ENCODE results near the gene FKTN. TPM values are rescaled to one million over a fixed set of nuclear protein-coding genes. Genes with fewer than 3 reads are reported as not detected.

The FKTN gene
- total and polyA plus RNA-seq, 9 of the 15 experiments (the other 6 are each of a cell fraction or from before 2014, with no cell fraction given) = 5.4 to 16.3 (median 10.4) TPM

DNA sequence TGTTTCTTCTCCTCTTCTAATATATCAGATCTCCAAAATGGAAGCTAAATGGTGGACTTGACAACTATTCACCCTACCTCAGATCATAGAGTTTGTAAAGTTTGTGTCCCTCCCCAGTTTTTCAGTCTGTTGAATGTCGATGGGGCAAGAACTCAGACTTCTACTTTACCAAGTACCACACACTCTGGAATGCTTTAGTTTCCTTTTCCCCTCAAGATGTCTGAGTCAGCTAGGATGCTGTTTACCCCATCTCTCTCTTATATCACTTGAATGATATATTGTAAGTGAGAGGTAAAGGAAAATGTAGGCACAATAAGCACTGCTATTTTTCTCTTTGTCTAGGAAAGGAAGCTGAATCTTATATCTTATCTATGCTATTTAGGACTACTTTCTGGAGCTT is 78.4 kb downstream of the FKTN start:
- Histone ChIP-seq H3K27ac (ENCODE audit: extremely low read depth, low read depth, low read length) (no peak overlapping the region), H4K20me1 (replicated peaks; ENCODE audit: control insufficient read depth, insufficient read depth, low read length) (no peaks in the 10 kb centered on the region), H3K9me3 (replicated peaks; ENCODE audit: control insufficient read depth, insufficient read depth, low read depth, low read length) (no peaks in the 10 kb centered on the region), H3K9ac (ENCODE audit: insufficient read depth in 1 of 2, low read depth in 2 of 2, low read length in 2 of 2) (no peak overlapping the region), H3K79me2 (ENCODE audit: control insufficient read depth, insufficient read depth, low read length) (no peaks in the 10 kb centered on the region), H3K4me2 (ENCODE audit: insufficient read depth, low read length) (no peak overlapping the region), H3K36me3 (ENCODE audit: control insufficient read depth, insufficient read depth, low read length) (no peaks in the 10 kb centered on the region; the same call in 1 of the 3 replicates), H3K4me1 (replicated peaks in 1 of 2; ENCODE audit: control insufficient read depth in 2 of 2, insufficient read depth in 2 of 2, low read length in 2 of 2) (no peaks in the 10 kb centered on the region), H2AFZ (ENCODE audit: low read depth, low read length) (no peak overlapping the region), H3K4me3 (no peak overlapping the region), H3K9me1 (ENCODE audit: control insufficient read depth, insufficient read depth, low read length) (no peaks in the 10 kb centered on the region), H3K27me3 (ENCODE audit: control insufficient read depth in 2 of 2, insufficient read depth in 2 of 2, low read length in 2 of 2) (no peaks in the 10 kb centered on the region)
- FAIRE-seq (no peak), DNase-seq (ENCODE audit: extremely low read depth in 1 of 4, low spot score in 3 of 4) (no peak), ATAC-seq (no peak)
- POLR2A ChIA-PET = interaction anchor here (0.7 to 1.0 kb wide), 3 partner anchors 16 to 32 kb away, joined by 3 read pairs; no protein-coding TSS in a partner anchor
- WGBS (ENCODE audit: insufficient coverage, low coverage, missing lambda C conversion rate) = 29% methylated on average over 1 of the region's 1 CpG
- in situ Hi-C loops (cut with MboI) (no loop called here), intact Hi-C loops (cut with micrococcal nuclease) (loop anchor here (5.0 kb wide), 1 partner anchor 81 kb away; no protein-coding TSS in a partner anchor)
- TF ChIP-seq, protein P1, sequence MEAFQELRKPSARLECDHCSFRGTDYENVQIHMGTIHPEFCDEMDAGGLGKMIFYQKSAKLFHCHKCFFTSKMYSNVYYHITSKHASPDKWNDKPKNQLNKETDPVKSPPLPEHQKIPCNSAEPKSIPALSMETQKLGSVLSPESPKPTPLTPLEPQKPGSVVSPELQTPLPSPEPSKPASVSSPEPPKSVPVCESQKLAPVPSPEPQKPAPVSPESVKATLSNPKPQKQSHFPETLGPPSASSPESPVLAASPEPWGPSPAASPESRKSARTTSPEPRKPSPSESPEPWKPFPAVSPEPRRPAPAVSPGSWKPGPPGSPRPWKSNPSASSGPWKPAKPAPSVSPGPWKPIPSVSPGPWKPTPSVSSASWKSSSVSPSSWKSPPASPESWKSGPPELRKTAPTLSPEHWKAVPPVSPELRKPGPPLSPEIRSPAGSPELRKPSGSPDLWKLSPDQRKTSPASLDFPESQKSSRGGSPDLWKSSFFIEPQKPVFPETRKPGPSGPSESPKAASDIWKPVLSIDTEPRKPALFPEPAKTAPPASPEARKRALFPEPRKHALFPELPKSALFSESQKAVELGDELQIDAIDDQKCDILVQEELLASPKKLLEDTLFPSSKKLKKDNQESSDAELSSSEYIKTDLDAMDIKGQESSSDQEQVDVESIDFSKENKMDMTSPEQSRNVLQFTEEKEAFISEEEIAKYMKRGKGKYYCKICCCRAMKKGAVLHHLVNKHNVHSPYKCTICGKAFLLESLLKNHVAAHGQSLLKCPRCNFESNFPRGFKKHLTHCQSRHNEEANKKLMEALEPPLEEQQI (IDR thresholded peaks at IDR 0.05) = no peak
- TF ChIP-seq SRSF1 (IDR thresholded peaks at IDR 0.05; ENCODE audit: low read depth, low read length) (no peak), RBM17 (IDR thresholded peaks at IDR 0.05; ENCODE audit: borderline replicate concordance, low read depth, low read length) (no peak), TSC22D4 (tag; IDR thresholded peaks at IDR 0.05) (no peak)
- TF ChIP-seq, protein P2, sequence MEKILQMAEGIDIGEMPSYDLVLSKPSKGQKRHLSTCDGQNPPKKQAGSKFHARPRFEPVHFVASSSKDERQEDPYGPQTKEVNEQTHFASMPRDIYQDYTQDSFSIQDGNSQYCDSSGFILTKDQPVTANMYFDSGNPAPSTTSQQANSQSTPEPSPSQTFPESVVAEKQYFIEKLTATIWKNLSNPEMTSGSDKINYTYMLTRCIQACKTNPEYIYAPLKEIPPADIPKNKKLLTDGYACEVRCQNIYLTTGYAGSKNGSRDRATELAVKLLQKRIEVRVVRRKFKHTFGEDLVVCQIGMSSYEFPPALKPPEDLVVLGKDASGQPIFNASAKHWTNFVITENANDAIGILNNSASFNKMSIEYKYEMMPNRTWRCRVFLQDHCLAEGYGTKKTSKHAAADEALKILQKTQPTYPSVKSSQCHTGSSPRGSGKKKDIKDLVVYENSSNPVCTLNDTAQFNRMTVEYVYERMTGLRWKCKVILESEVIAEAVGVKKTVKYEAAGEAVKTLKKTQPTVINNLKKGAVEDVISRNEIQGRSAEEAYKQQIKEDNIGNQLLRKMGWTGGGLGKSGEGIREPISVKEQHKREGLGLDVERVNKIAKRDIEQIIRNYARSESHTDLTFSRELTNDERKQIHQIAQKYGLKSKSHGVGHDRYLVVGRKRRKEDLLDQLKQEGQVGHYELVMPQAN (IDR thresholded peaks at IDR 0.05; ENCODE audit: borderline replicate concordance) = no peak
- no TSS peak for BruUV-seq (replicated peaks)
- CTCF ChIA-PET (ENCODE audit: low intra/inter-chr PET ratio) = no interaction called here
